GM19043 (cell line): ENCODE data around the gene NRAP.

Experiments used
- ATAC-seq: cut with Tn5 transposase; IDR thresholded peaks from one replicate; pipeline ENCODE4 v1.9.1; 2021; ENCODE audit warnings: low read depth; ENCODE audit not compliant: unreplicated experiment

NRAP gene

GRCh38 chr10:113540845-113541548 lies 122.8 kb downstream of the NRAP start:
- ATAC-seq: no peak

- no peak for ATAC-seq
Measured at GRCh38 chr10:113539789-113540188, 124.1 kb downstream of the NRAP start.
